GM19240 (cell line): ENCODE results near the gene HIC1.

ENCODE experiments used
- DNase-seq: peaks from one replicate; pipeline ENCODE4 v3.0.0; 2011; ENCODE audit warnings: low spot score; ENCODE audit not compliant: insufficient read length

HIC1 gene

GRCh38 chr17:2060681-2061440, 6.0 kb downstream of the HIC1 start:
- no peak for DNase-seq

- DNase-seq: no peak
These were observed 6.6 kb downstream of the HIC1 start for GRCh38 chr17:2061441-2061958.

GRCh38 chr17:2062571-2063183, 7.8 kb downstream of the HIC1 start:
- no peak for DNase-seq

- DNase-seq: no peak
These were observed 8.6 kb downstream of the HIC1 start for GRCh38 chr17:2063261-2064146.

GRCh38 chr17:2064147-2064489, 9.2 kb downstream of the HIC1 start:
- no peak for DNase-seq

GRCh38 chr17:2064520-2064971, 9.6 kb downstream of the HIC1 start:
- no peak for DNase-seq

- DNase-seq: no peak
These were observed 10.3 kb downstream of the HIC1 start for GRCh38 chr17:2064980-2065785.

GRCh38 chr17:2065949-2066400, 11.1 kb downstream of the HIC1 start:
- no peak for DNase-seq

- no peak for DNase-seq
These were observed 12.2 kb downstream of the HIC1 start for GRCh38 chr17:2067048-2067561.

- DNase-seq: no peak
These were observed 12.7 kb downstream of the HIC1 start for GRCh38 chr17:2067608-2068024.

- no peak for DNase-seq
These were observed 13.2 kb downstream of the HIC1 start for GRCh38 chr17:2068031-2068518.

GRCh38 chr17:2068519-2069051, 13.7 kb downstream of the HIC1 start:
- no peak for DNase-seq

- peak; percentile 80 for DNase-seq
These were observed 15.5 kb downstream of the HIC1 start for GRCh38 chr17:2070241-2071023.

- no peak for DNase-seq
These were observed 16.1 kb downstream of the HIC1 start for GRCh38 chr17:2071024-2071385.

GRCh38 chr17:2071455-2072281, 16.8 kb downstream of the HIC1 start:
- no peak for DNase-seq

GRCh38 chr17:2074919-2075318, 20.0 kb downstream of the HIC1 start:
- no peak for DNase-seq

- DNase-seq: no peak
These were observed 20.6 kb downstream of the HIC1 start for GRCh38 chr17:2075336-2076086.
